HuH-7 (cell line): ENCODE measurements around the gene FAS.
A peak's percentile ranks its signal among the peaks of the same experiment; 100 is the strongest.
"Not testable (repeated sequence)": the region's sequence is repeated elsewhere in the genome, so short reads cannot be mapped to it uniquely, and the experiment has no call there.

Experiments
- DNase-seq: peaks from one replicate; pipeline ENCODE4 v3.0.0; 2011; ENCODE audit warnings: low spot score

Gene FAS

GRCh38 chr10:88992921-88993524 is 2.4 kb downstream of the FAS start:
- DNase-seq: no peak

- DNase-seq: no peak
Measured at GRCh38 chr10:88994019-88994418, 3.4 kb downstream of the FAS start.

GRCh38 chr10:88995156-88995876 is 4.7 kb downstream of the FAS start:
- no peak for DNase-seq

GRCh38 chr10:88996927-88997326 is 6.3 kb downstream of the FAS start:
- DNase-seq: no peak

GRCh38 chr10:88999625-89000024 is 9.0 kb downstream of the FAS start:
- no peak for DNase-seq

- DNase-seq: no peak
Measured at GRCh38 chr10:89001024-89001728, 10.6 kb downstream of the FAS start.

- DNase-seq: no peak
Measured at GRCh38 chr10:89001729-89002072, 11.1 kb downstream of the FAS start.

GRCh38 chr10:89002226-89002978 is 11.8 kb downstream of the FAS start:
- no peak for DNase-seq

- no peak for DNase-seq
Measured at GRCh38 chr10:89003344-89003743, 12.7 kb downstream of the FAS start.

GRCh38 chr10:89007129-89007893 is 16.7 kb downstream of the FAS start:
- no peak for DNase-seq

- not testable (repeated sequence) for DNase-seq
Measured at GRCh38 chr10:89018700-89019346, 28.2 kb downstream of the FAS start.

GRCh38 chr10:89019569-89020327 is 29.1 kb downstream of the FAS start:
- no peak for DNase-seq

- not testable (repeated sequence) for DNase-seq
Measured at GRCh38 chr10:89021526-89021925, 30.9 kb downstream of the FAS start.

- no peak for DNase-seq
Measured at GRCh38 chr10:89022734-89023133, 32.1 kb downstream of the FAS start.

- no peak for DNase-seq
Measured at GRCh38 chr10:89025453-89025852, 34.9 kb downstream of the FAS start.

GRCh38 chr10:89029181-89029580 is 38.6 kb downstream of the FAS start:
- DNase-seq: no peak

GRCh38 chr10:89029785-89030437 is 39.3 kb downstream of the FAS start:
- DNase-seq: peak; percentile 18

- no peak for DNase-seq
Measured at GRCh38 chr10:89030791-89031190, 40.2 kb downstream of the FAS start.

- no peak for DNase-seq
Measured at GRCh38 chr10:89032141-89032891, 41.7 kb downstream of the FAS start.
